NCI-H524 (cell line): ENCODE data around the gene BICD1.
"Not testable (repeated sequence)": the region's sequence is repeated elsewhere in the genome, so short reads cannot be mapped to it uniquely, and the experiment has no call there.

ENCODE experiments used
- DNase-seq, 2 experiments: peaks; one replicate each; lab custom pipeline; 2025; lab: John Stamatoyannopoulos, UW

Gene BICD1

GRCh38 chr12:32106517-32107358, at the start of gene BICD1:
BICD1 (plus strand) TSS chr12:32106847; CDS start chr12:32107332, 485 bp downstream.
- DNase-seq, result peak; percentile 71 to 80

- DNase-seq, result no peak
These were observed 45.6 kb upstream of the BICD1 start for GRCh38 chr12:32061033-32061432.

GRCh38 chr12:32062881-32063280, 43.8 kb upstream of the BICD1 start:
- no peak for DNase-seq

GRCh38 chr12:32063796-32064195, 42.9 kb upstream of the BICD1 start:
- no peak for DNase-seq

- DNase-seq, result no peak
These were observed 40.4 kb upstream of the BICD1 start for GRCh38 chr12:32066206-32066605.

GRCh38 chr12:32069071-32069470, 37.6 kb upstream of the BICD1 start:
- DNase-seq, result no peak

GRCh38 chr12:32069731-32070130, 36.9 kb upstream of the BICD1 start:
- DNase-seq, result no peak

GRCh38 chr12:32070370-32070769, 36.3 kb upstream of the BICD1 start:
- no peak for DNase-seq

- DNase-seq, result no peak
These were observed 34.5 kb upstream of the BICD1 start for GRCh38 chr12:32072102-32072501.

- DNase-seq, result no peak
These were observed 32.2 kb upstream of the BICD1 start for GRCh38 chr12:32074432-32074831.

GRCh38 chr12:32076941-32077340, 29.7 kb upstream of the BICD1 start:
- DNase-seq, result peak; percentile 35 to 69

GRCh38 chr12:32080435-32080834, 26.2 kb upstream of the BICD1 start:
- DNase-seq, result no peak

- no peak for DNase-seq
These were observed 23.2 kb upstream of the BICD1 start for GRCh38 chr12:32083489-32083888.

GRCh38 chr12:32084017-32084688, 22.5 kb upstream of the BICD1 start:
- peak in 1 of 2 experiments; percentile 31 for DNase-seq

- DNase-seq, result no peak
These were observed 21.9 kb upstream of the BICD1 start for GRCh38 chr12:32084753-32085152.

- DNase-seq, result no peak
These were observed 19.3 kb upstream of the BICD1 start for GRCh38 chr12:32087306-32087705.

- no peak for DNase-seq
These were observed 17.5 kb upstream of the BICD1 start for GRCh38 chr12:32089156-32089555.

- peak in 1 of 2 experiments; percentile 25 for DNase-seq
These were observed 17.1 kb upstream of the BICD1 start for GRCh38 chr12:32089586-32089985.

GRCh38 chr12:32091696-32092095, 15.0 kb upstream of the BICD1 start:
- DNase-seq, result no peak

GRCh38 chr12:32098112-32098511, 8.5 kb upstream of the BICD1 start:
- DNase-seq, result no peak

GRCh38 chr12:32099275-32099674, 7.4 kb upstream of the BICD1 start:
- not testable (repeated sequence) for DNase-seq

GRCh38 chr12:32100361-32100760, 6.3 kb upstream of the BICD1 start:
- DNase-seq, result peak in 1 of 2 experiments; percentile 11

GRCh38 chr12:32100888-32101287, 5.8 kb upstream of the BICD1 start:
- no peak for DNase-seq
